GM12892 (cell line): Measurements from ENCODE around the gene PHAF1.

Source experiments
- DNase-seq: peaks from one replicate; pipeline ENCODE4 v3.0.0; 2011; ENCODE audit not compliant: insufficient read length
- FAIRE-seq: peaks from 2 replicates; lab custom pipeline; 2011; peaks lifted over from hg19 to GRCh38; lab: Jason Lieb, UNC
- POLR2A ChIP-seq: IDR thresholded peaks from 2 replicates; pipeline ENCODE4 v1.6.1; 2011; ENCODE audit warnings: low read depth, low read length, control low read depth
- POLR2AphosphoS5 ChIP-seq: IDR thresholded peaks from 2 replicates; pipeline ENCODE4 v1.6.1; 2011; ENCODE audit warnings: low read depth, low read length, control low read depth
- TAF1 ChIP-seq: IDR thresholded peaks from 2 replicates; pipeline ENCODE4 v1.6.1; 2011; ENCODE audit warnings: low read depth, mild to moderate bottlenecking, control low read depth, low read length, borderline replicate concordance

Gene PHAF1

GRCh38 chr16:67141391-67141790 is 31.6 kb downstream of the PHAF1 start:
- no peak for FAIRE-seq
- no peak for TF ChIP-seq TAF1
- TF ChIP-seq POLR2A: no peak
- no peak for TF ChIP-seq POLR2AphosphoS5
- no peak for DNase-seq

GRCh38 chr16:67142342-67142741 is 32.6 kb downstream of the PHAF1 start:
- TF ChIP-seq TAF1: no peak
- no peak for TF ChIP-seq POLR2AphosphoS5
- TF ChIP-seq POLR2A: no peak
- FAIRE-seq: no peak

GRCh38 chr16:67144943-67145342 is 35.2 kb downstream of the PHAF1 start:
- TF ChIP-seq POLR2A: no peak
- TF ChIP-seq POLR2AphosphoS5: no peak
- TF ChIP-seq TAF1: no peak
- FAIRE-seq (no peak), DNase-seq (no peak)

More at GRCh38 chr16:67142342-67142741, 32.6 kb downstream of the PHAF1 start:
- no peak for DNase-seq

- FAIRE-seq: no peak
- DNase-seq: no peak
- no peak for TF ChIP-seq POLR2A
- TF ChIP-seq POLR2AphosphoS5: no peak
- no peak for TF ChIP-seq TAF1
Observed at GRCh38 chr16:67145746-67146145, 36.0 kb downstream of the PHAF1 start.

DNA sequence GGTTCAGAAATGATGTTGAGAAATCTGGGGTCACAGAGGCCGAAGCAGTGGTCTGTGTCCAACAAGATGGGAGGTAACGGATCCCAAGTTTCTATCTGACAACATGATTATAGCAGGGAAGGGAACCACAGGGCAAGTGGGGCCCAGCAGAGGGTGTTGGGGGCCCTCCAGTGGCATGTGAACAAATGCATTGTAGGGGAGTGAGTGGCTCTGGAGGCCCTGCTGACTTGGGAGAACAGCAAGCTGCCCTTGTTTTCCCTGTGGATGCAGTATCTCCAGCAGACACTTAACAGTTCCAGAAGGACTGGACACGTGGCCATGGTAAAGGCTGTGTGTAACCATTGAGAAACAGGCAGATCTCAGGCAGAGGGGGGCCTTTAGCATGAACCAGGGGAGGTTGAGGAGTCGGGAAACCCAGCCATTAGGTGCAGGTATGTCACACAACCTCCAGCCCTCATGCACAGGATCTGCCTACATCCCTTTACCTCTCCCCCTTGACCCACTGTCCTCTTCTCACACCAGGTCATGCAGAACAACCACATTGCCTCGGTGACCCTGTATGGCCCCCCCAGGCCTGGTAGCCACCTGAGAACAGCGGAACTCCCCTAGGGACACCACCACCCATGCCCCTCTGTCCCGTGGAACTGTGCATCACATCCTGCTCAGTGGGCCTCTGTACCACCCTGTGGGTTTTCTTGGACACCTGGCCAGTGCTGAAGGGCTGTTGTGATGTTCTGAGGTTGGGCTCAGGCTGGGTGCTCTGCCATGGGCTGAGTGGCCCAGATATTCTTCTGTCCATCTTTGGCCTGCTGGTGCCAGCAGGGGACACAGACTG is 37.0 kb downstream of the PHAF1 start:
- DNase-seq (no peak), FAIRE-seq (no peak)
- TF ChIP-seq POLR2A (no peak), POLR2AphosphoS5 (no peak), TAF1 (no peak)

DNA sequence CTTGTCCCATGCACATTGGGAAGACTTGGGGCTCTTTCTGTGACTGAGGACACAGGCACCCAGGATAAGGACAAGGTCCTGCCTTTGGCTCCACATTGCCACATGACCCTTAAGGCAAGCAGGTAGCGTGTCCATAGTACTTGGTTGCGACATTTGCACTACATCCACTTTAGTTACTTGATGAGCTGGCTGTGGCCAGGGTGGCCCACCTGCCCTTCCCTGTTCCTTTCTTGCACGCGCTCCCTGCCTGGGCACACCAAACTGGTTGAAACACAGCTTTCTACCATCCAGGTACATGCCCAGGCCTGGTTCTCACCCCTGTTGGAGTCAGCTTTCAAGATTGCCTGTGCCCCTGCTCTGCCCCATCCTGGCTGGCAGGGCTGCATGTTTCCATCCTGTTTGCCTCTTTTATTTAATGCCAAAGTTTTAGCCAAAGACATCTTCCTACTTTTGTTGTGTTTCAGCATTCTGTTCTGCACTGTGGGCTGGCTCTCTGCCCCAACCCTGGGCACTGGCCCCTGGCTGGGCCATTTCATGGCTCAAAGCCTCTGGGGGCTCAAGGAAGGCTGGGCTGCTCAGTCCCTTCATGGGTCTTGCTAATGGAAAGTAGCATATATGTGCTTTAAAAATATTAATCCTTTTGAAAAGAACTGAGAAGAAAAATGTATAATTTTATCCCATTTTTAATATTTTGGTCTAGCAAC is 37.8 kb downstream of the PHAF1 start:
- FAIRE-seq (no peak), DNase-seq (no peak)
- TF ChIP-seq POLR2A (no peak), TAF1 (no peak), POLR2AphosphoS5 (no peak)

DNA sequence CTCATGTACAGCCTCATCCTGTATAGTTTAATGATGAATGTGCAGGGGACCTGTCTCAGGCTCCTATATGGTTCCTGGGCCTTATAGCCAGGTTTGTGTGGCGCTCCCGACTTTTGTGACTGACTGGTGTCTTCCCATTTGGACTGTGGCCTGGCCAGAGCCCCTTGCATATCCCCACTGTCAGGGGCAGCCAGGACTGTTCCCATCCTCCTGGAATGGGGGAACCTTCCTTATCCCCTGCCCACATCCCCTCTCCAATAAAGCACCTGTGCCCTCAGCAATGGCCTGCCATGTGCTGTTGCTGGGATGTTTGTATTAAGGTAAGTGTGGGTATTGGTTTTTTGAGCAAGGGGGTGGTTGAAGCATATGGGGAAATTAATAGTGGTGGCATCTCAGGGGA is 38.5 kb downstream of the PHAF1 start:
- no peak for DNase-seq
- TF ChIP-seq TAF1 (no peak), POLR2AphosphoS5 (no peak), POLR2A (no peak)
- FAIRE-seq: no peak

- TF ChIP-seq TAF1 (no peak), POLR2A (no peak), POLR2AphosphoS5 (no peak)
- FAIRE-seq (no peak), DNase-seq (no peak)
Observed at GRCh38 chr16:67148656-67149275, 39.0 kb downstream of the PHAF1 start.

GRCh38 chr16:67149276-67150046 is 39.7 kb downstream of the PHAF1 start:
- TF ChIP-seq POLR2AphosphoS5 (no peak), TAF1 (no peak), POLR2A (no peak)
- no peak for DNase-seq
- FAIRE-seq: no peak

DNA sequence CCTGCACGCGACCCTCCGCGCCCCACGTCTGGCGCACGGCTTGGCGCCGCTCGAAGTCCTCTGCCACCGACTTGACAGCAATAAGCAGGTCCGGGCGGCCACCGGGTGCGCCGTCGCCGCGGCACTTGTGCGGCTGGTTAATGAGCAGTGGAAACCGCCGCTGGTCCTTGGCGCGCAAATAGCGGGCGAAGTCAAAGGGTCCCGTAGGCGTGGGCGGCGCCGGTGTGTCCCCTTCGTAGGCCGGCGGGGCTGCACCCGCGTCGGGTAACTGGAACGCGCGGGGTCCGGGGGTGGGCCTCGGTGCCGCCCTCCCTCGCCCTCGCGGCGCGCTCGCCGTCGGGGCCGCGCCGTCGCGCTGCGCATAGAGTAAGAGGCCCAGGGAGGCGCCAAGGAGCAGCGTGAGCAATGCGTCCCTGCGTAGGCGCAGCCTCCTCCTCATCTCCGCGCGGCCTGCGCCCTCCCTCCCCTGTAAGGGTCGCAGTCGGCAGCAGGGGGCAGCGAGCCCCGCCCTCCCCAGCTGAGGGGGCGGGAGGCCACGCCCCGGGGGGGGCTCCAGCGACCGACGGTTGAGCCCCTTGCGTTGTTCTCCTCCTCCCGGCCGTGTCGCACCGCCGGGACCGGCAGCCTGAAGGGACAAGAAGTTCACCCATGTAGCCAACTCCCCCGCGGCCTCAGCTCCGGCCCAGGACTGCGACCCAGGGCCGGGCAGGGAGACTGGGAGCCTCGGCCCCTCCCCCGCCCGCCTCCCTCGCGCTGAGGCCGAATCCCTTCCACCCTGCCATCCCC is 40.5 kb downstream of the PHAF1 start:
- DNase-seq (peak; percentile 70), FAIRE-seq (peak; percentile 92)
- TF ChIP-seq POLR2A (no peak), POLR2AphosphoS5 (no peak; the same call in 1 of the 2 replicates), TAF1 (no peak)
